ENCODE data around the gene DYNC1I1. TPM values are rescaled to one million over a fixed set of nuclear protein-coding genes. Genes with fewer than 3 reads are reported as not detected.

DYNC1I1 gene
- total RNA-seq, 1 experiment from 2014 or later, result 8.3 TPM

GRCh38 chr7:95820778-95821177, 48.4 kb downstream of the DYNC1I1 start:
- H3K36me3 Mint-ChIP-seq (ENCODE audit: insufficient read depth, unreplicated experiment), result no peaks in the 10 kb centered on the region
- H3K27ac Mint-ChIP-seq (ENCODE audit: unreplicated experiment), result no peak overlapping the region
- intact Hi-C loops (cut with micrococcal nuclease; ENCODE audit: unreplicated experiment), result no loop called here
- no peak overlapping the region for H3K4me3 ChIP-seq (ENCODE audit: low read depth, low read length)
- H3K9me3 Mint-ChIP-seq (ENCODE audit: unreplicated experiment), result no peaks in the 10 kb centered on the region
- no peaks in the 10 kb centered on the region for H3K4me1 Mint-ChIP-seq (ENCODE audit: low read depth, unreplicated experiment)
- H3K27me3 ChIP-seq (replicated peaks; ENCODE audit: control insufficient read depth, insufficient read depth, low read length), result no peaks in the 10 kb centered on the region
- H3K9me3 ChIP-seq, result no peaks in the 10 kb centered on the region
- no peaks in the 10 kb centered on the region for H3K36me3 ChIP-seq (ENCODE audit: control insufficient read depth, insufficient read depth, low read length)
- no peak for DNase-seq
- no peaks in the 10 kb centered on the region for H3K4me1 ChIP-seq
- no peaks in the 10 kb centered on the region for H3K27me3 Mint-ChIP-seq (ENCODE audit: insufficient read depth, unreplicated experiment)
- no peak overlapping the region for H3K4me3 Mint-ChIP-seq (ENCODE audit: unreplicated experiment)
- CTCF ChIA-PET, result no interaction called here
- no peak for TF ChIP-seq CTCF (IDR thresholded peaks at IDR 0.05; ENCODE audit: insufficient read depth in 1 of 2, low read depth in 1 of 2, low read length in 1 of 2, severe bottlenecking in 1 of 2, unreplicated experiment in 1 of 2)
- POLR2A ChIA-PET, result no interaction called here
- no TSS peak for BruUV-seq (replicated peaks)

- POLR2A ChIA-PET, result no interaction called here
- H3K27me3 ChIP-seq (replicated peaks; ENCODE audit: control insufficient read depth, insufficient read depth, low read length), result no peaks in the 10 kb centered on the region
- BruUV-seq (replicated peaks), result no TSS peak
- Mint-ChIP-seq H3K27ac (ENCODE audit: unreplicated experiment) (no peak overlapping the region), H3K4me1 (ENCODE audit: low read depth, unreplicated experiment) (no peaks in the 10 kb centered on the region), H3K36me3 (ENCODE audit: insufficient read depth, unreplicated experiment) (no peaks in the 10 kb centered on the region), H3K27me3 (ENCODE audit: insufficient read depth, unreplicated experiment) (no peaks in the 10 kb centered on the region), H3K4me3 (ENCODE audit: unreplicated experiment) (no peak overlapping the region), H3K9me3 (ENCODE audit: unreplicated experiment) (no peaks in the 10 kb centered on the region)
- H3K4me3 ChIP-seq (ENCODE audit: low read depth, low read length), result no peak overlapping the region
- H3K36me3 ChIP-seq (ENCODE audit: control insufficient read depth, insufficient read depth, low read length), result no peaks in the 10 kb centered on the region
- CTCF ChIA-PET, result no interaction called here
- DNase-seq, result no peak
- no peaks in the 10 kb centered on the region for H3K4me1 ChIP-seq
- no peaks in the 10 kb centered on the region for H3K9me3 ChIP-seq
- intact Hi-C loops (cut with micrococcal nuclease; ENCODE audit: unreplicated experiment), result no loop called here
- TF ChIP-seq CTCF (IDR thresholded peaks at IDR 0.05; ENCODE audit: insufficient read depth in 1 of 2, low read depth in 1 of 2, low read length in 1 of 2, severe bottlenecking in 1 of 2, unreplicated experiment in 1 of 2), result no peak
Observed at GRCh38 chr7:95822717-95823116, 50.4 kb downstream of the DYNC1I1 start.

- Histone ChIP-seq H3K4me3 (ENCODE audit: low read depth, low read length) (no peak overlapping the region), H3K9me3 (no peaks in the 10 kb centered on the region), H3K27me3 (replicated peaks; ENCODE audit: control insufficient read depth, insufficient read depth, low read length) (no peaks in the 10 kb centered on the region), H3K4me1 (peaks cover 11% of the 10 kb centered on the region), H3K36me3 (ENCODE audit: control insufficient read depth, insufficient read depth, low read length) (no peaks in the 10 kb centered on the region)
- ChIA-PET POLR2A (no interaction called here), CTCF (no interaction called here)
- Mint-ChIP-seq H3K4me1 (ENCODE audit: low read depth, unreplicated experiment) (no peaks in the 10 kb centered on the region), H3K36me3 (ENCODE audit: insufficient read depth, unreplicated experiment) (no peaks in the 10 kb centered on the region), H3K4me3 (ENCODE audit: unreplicated experiment) (no peak overlapping the region), H3K9me3 (ENCODE audit: unreplicated experiment) (no peaks in the 10 kb centered on the region), H3K27me3 (ENCODE audit: insufficient read depth, unreplicated experiment) (no peaks in the 10 kb centered on the region), H3K27ac (ENCODE audit: unreplicated experiment) (no peak overlapping the region)
- no TSS peak for BruUV-seq (replicated peaks)
- DNase-seq, result no peak
- intact Hi-C loops (cut with micrococcal nuclease; ENCODE audit: unreplicated experiment), result no loop called here
- TF ChIP-seq CTCF (IDR thresholded peaks at IDR 0.05; ENCODE audit: insufficient read depth in 1 of 2, low read depth in 1 of 2, low read length in 1 of 2, severe bottlenecking in 1 of 2, unreplicated experiment in 1 of 2), result no peak
Observed at GRCh38 chr7:95824616-95825015, 52.3 kb downstream of the DYNC1I1 start.

All from Caco-2 (cell line).